ENCODE data around the gene KLHL36. TPM values are rescaled to one million over a fixed set of nuclear protein-coding genes. Genes with fewer than 3 reads are reported as not detected.

KLHL36 gene
- total RNA-seq, 1 donor from 2014 or later: 53.0 TPM

GRCh38 chr16:84625556-84625955 lies 22.8 kb upstream of the KLHL36 start:
- Histone ChIP-seq H3K4me1 (no peaks in the 10 kb centered on the region), H3K36me3 (no peaks in the 10 kb centered on the region)
- ATAC-seq: no peak

GRCh38 chr16:84628226-84628731 lies 20.0 kb upstream of the KLHL36 start:
- no peak overlapping the region for H3K27ac ChIP-seq
- DNase-seq (no peak), ATAC-seq (no peak)
- no peak for TF ChIP-seq CTCF (IDR thresholded peaks at IDR 0.05)
- H3K36me3 ChIP-seq: no peaks in the 10 kb centered on the region
- peaks cover 8% of the 10 kb centered on the region for H3K4me1 ChIP-seq
- no peaks in the 10 kb centered on the region for H3K27me3 ChIP-seq (ENCODE audit: low read depth)
- intact Hi-C loops (cut with DNase I): no loop called here
- no peak overlapping the region for H3K4me3 ChIP-seq
- no peaks in the 10 kb centered on the region for H3K9me3 ChIP-seq

More at GRCh38 chr16:84625556-84625955, 22.8 kb upstream of the KLHL36 start:
- DNase-seq: no peak
- Histone ChIP-seq H3K27ac (no peak overlapping the region), H3K27me3 (ENCODE audit: low read depth) (no peaks in the 10 kb centered on the region), H3K9me3 (no peaks in the 10 kb centered on the region), H3K4me3 (no peak overlapping the region)
- TF ChIP-seq CTCF (IDR thresholded peaks at IDR 0.05): no peak
- intact Hi-C loops (cut with DNase I): no loop called here

DNA sequence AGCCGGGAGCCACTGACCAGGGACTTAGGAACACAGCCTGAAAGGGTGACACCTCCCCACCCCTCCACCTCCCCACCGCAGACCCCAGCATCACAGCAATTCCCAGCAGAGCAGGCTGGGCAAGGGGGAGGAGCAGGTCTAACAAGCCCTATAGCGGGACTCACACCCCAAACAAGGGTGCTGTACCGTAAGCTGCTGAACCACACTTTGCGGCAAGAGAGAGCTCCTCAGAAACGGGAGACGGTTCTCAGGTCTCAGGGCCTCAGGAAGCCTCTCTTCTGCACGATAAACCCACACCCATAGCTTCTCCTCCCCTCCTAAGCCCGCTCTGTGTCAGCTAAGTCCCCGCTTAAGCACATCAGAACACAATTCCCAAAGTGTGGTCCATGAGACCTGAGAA lies 18.7 kb upstream of the KLHL36 start:
- no peak for TF ChIP-seq CTCF (IDR thresholded peaks at IDR 0.05)
- Histone ChIP-seq H3K9me3 (no peaks in the 10 kb centered on the region), H3K36me3 (no peaks in the 10 kb centered on the region), H3K27ac (no peak overlapping the region), H3K4me1 (peaks cover 14% of the 10 kb centered on the region), H3K4me3 (no peak overlapping the region), H3K27me3 (ENCODE audit: low read depth) (no peaks in the 10 kb centered on the region)
- DNase-seq: no peak
- intact Hi-C loops (cut with DNase I): no loop called here
- ATAC-seq: no peak

DNA sequence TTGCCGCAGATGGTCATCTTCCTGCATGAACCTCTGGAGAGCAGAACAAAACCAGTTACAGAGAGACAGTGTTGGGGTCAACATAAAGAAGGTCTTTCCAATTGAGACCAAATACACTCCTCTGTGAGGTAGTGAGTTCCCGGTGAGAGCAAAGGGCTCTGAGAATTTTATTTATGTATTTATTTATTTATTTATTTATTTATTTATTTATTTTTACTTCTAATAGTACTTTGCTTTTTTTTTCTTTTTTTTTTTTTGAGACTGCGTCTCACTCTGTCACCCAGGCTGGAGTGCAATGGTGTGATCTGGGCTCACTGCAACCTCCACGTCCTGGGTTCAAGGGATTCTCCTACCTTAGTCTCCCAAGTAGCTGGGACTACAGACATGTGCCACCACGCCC lies 18.3 kb upstream of the KLHL36 start:
- Histone ChIP-seq H3K4me1 (peaks cover 14% of the 10 kb centered on the region), H3K4me3 (no peak overlapping the region), H3K27me3 (ENCODE audit: low read depth) (no peaks in the 10 kb centered on the region), H3K36me3 (no peaks in the 10 kb centered on the region), H3K27ac (no peak overlapping the region), H3K9me3 (no peaks in the 10 kb centered on the region)
- ATAC-seq (no peak), DNase-seq (no peak)
- intact Hi-C loops (cut with DNase I): no loop called here
- TF ChIP-seq CTCF (IDR thresholded peaks at IDR 0.05): no peak

GRCh38 chr16:84630446-84631152 lies 17.7 kb upstream of the KLHL36 start:
- H3K27me3 ChIP-seq (ENCODE audit: low read depth): no peaks in the 10 kb centered on the region
- intact Hi-C loops (cut with DNase I): no loop called here
- peaks cover 14% of the 10 kb centered on the region for H3K4me1 ChIP-seq
- H3K4me3 ChIP-seq: no peak overlapping the region
- no peaks in the 10 kb centered on the region for H3K9me3 ChIP-seq
- no peaks in the 10 kb centered on the region for H3K36me3 ChIP-seq
- TF ChIP-seq CTCF (IDR thresholded peaks at IDR 0.05): no peak
- no peak for ATAC-seq
- no peak for DNase-seq
- no peak overlapping the region for H3K27ac ChIP-seq

Data from lower lobe of right lung (tissue), 2 donors.